Pancreas (tissue), 10 donors: ENCODE measurements around the gene NDUFAF8. TPM values are rescaled to one million over a fixed set of nuclear protein-coding genes. Genes with fewer than 3 reads are reported as not detected.

ENCODE experiments used
- ATAC-seq, 4 donors: fragments of 200-7000 bp; cut with Tn5 transposase; one replicate each; pipeline versions ENCODE4 v1.8.0 to v1.9.1; 2020; ENCODE audit warnings: mild to moderate bottlenecking in 4 of 4, moderate library complexity in 4 of 4
- DNase-seq, 6 donors: peaks; one replicate each; pipeline ENCODE4 v3.0.0-alpha.2; 2020
- FAIRE-seq: peaks from 2 replicates; lab custom pipeline; 2012; peaks lifted over from hg19 to GRCh38; lab: Jason Lieb, UNC
- H3K27ac ChIP-seq, 4 donors: fragments of 200-600 bp; sonication (generic); 1 replicate in 3 of 4; 2 replicates in 1 of 4; pipeline versions ENCODE4 v1.5.0 to v1.8.0; 2020
- H3K27me3 ChIP-seq, 4 donors: fragments of 200-600 bp; one replicate each; pipeline ENCODE4 v1.8.0; 2021
- H3K36me3 ChIP-seq, 3 donors: fragments of 200-600 bp; sonication (generic) in 1 of 3; one replicate each; pipeline versions ENCODE4 v1.5.0 to v1.8.0; 2020 to 2021
- H3K4me1 ChIP-seq, 3 donors: fragments of 200-600 bp; one replicate each; pipeline ENCODE4 v1.8.0; 2021
- H3K4me3 ChIP-seq, 4 donors: fragments of 200-600 bp; sonication (generic) in 2 of 4; one replicate each; pipeline versions ENCODE4 v1.5.0 to v1.8.0; 2020 to 2021
- H3K9me3 ChIP-seq, 4 donors: fragments of 200-600 bp; one replicate each; pipeline ENCODE4 v1.8.0; 2021
- CTCF ChIP-seq, 4 donors: fragments of 200-600 bp; sonication (generic) in 3 of 4; IDR thresholded peaks; one replicate each; pipeline versions ENCODE4 v1.5.0 to v1.8.0; 2021; ENCODE audit warnings: antibody characterized with exemption in 4 of 4
- whole genome bisulfite sequencing, 2 donors: extraction: QIAGEN DNeasy Blood & Tissue Kit; methylation state at CpG; one replicate each; pipeline ENCODE4 v1.1.7; 2013; 5-methylcytosine and 5-hydroxymethylcytosine counted together
- intact Hi-C, 3 donors: fragments of 100-400 bp; cut with DNase I; formaldehyde crosslinking; loops; one replicate each; pipeline versions ENCODE4 v1.11.1 to v1.14.2; 2022
- polyA plus RNA-seq, 2 donors: library from polyadenylated mRNA; stranded (reverse); fragments of 200-250 nt; gene quantifications; one replicate each; pipeline ENCODE4 v1.2.3, GENCODE V29; 2013
- total RNA-seq, 6 donors: library from RNA; stranded (reverse); fragmentation: NEBNext Ultra II Directional in 4 of 6; extraction: Animal tissue kit (Norgen Biotek cat#: 25700) in 4 of 6; gene quantifications; one replicate each; pipeline versions ENCODE4 v1.2.1 to v1.2.4, GENCODE V29; 2021 to 2023
- donor health status: healthy with polysubstance abuse.
- donor health status: DM: no; HTN: no; CAD: no; lungs with moderate emphysema.
- donor health status: DM: no; HTN: no; CAD: no.
- donor health status: control.
- donor health status: control.
- donor health status: Bipolar disorder and iron deficiency.
- donor health status: DM: yes; HTN: yes; CAD: no.
- donor health status: DM: no; HTN: no; CAD: no.
- donor health status: DM: no; HTN: no; CAD: no.
- donor health status: DM: yes; HTN: yes; CAD: no.

Gene NDUFAF8
- total RNA-seq, result 10 to 100 TPM; 17.5 to 26.3 (median 20.0) TPM
- 10 to 100 TPM; 29.2 to 34.1 TPM for polyA plus RNA-seq

- Histone ChIP-seq H3K4me1 (peaks cover 0 to 10% (median 7%) of the 10 kb centered on the region in 3 donors), H3K9me3 (no peaks in the 10 kb centered on the region), H3K36me3 (no peaks in the 10 kb centered on the region), H3K27ac (peak within 1 kb of the TSS; percentile 57 to 75 (median 63)), H3K4me3 (peak within 1 kb of the TSS; percentile 84 to 98 (median 94)), H3K27me3 (no peaks in the 10 kb centered on the region)
- WGBS, 2 donors, result 0% methylated on average over 100 of the region's 100 CpGs
- FAIRE-seq (peak; percentile 98), DNase-seq (peak; percentile 92 to 99 (median 98)), ATAC-seq (peak; percentile 91 to 97 (median 92))
- no peak for TF ChIP-seq CTCF (IDR thresholded peaks at IDR 0.05)
- intact Hi-C loops, result no loop called here
Observed at GRCh38 chr17:81238815-81239713, at the start of gene NDUFAF8, which contains the start of gene TEPSIN. Gene NDUFAF8, plus strand, starts transcription at chr17:81239318. Its CDS starts 46 bp downstream, at chr17:81239364. Gene TEPSIN, minus strand, starts transcription at chr17:81239055. Its CDS starts 22 bp downstream, at chr17:81239033.

- no peak overlapping the region for H3K27ac ChIP-seq
- no peaks in the 10 kb centered on the region for H3K9me3 ChIP-seq
- H3K4me3 ChIP-seq, result no peak overlapping the region
- no peak for TF ChIP-seq CTCF (IDR thresholded peaks at IDR 0.05)
- no peaks in the 10 kb centered on the region for H3K27me3 ChIP-seq
- H3K36me3 ChIP-seq, result no peaks in the 10 kb centered on the region
- peak in 2 of 6 donors; percentile 33 to 77 for DNase-seq
- no peak for FAIRE-seq
- no peaks in the 10 kb centered on the region for H3K4me1 ChIP-seq
- peak in 3 of 4 donors; percentile 54 to 88 (median 71) for ATAC-seq
- 80 to 84% methylated on average over 24 to 27 of the region's 27 CpGs for WGBS, 2 donors
- intact Hi-C loops, result loop anchor here in 1 of 3 donors (5.0 kb wide), 1 partner anchor 48 kb away; no protein-coding TSS in a partner anchor
Observed at GRCh38 chr17:81189670-81190530, 49.2 kb upstream of the NDUFAF8 start.

GRCh38 chr17:81190591-81190990 lies 48.5 kb upstream of the NDUFAF8 start:
- ATAC-seq (no peak), FAIRE-seq (no peak), DNase-seq (peak in 1 of 6 donors; percentile 20)
- 94 to 95% methylated on average over 28 of the region's 28 CpGs for WGBS, 2 donors
- no peak for TF ChIP-seq CTCF (IDR thresholded peaks at IDR 0.05)
- H3K4me1 ChIP-seq, result no peaks in the 10 kb centered on the region
- no peak overlapping the region for H3K27ac ChIP-seq
- no peaks in the 10 kb centered on the region for H3K27me3 ChIP-seq
- H3K9me3 ChIP-seq, result no peaks in the 10 kb centered on the region
- H3K4me3 ChIP-seq, result no peak overlapping the region
- no peaks in the 10 kb centered on the region for H3K36me3 ChIP-seq
- intact Hi-C loops, result loop anchor here in 1 of 3 donors (5.0 kb wide), 1 partner anchor 48 kb away; no protein-coding TSS in a partner anchor

GRCh38 chr17:81191116-81191515 lies 48.0 kb upstream of the NDUFAF8 start:
- DNase-seq (peak in 2 of 6 donors; percentile 19 to 58), FAIRE-seq (no peak), ATAC-seq (no peak)
- Histone ChIP-seq H3K36me3 (no peaks in the 10 kb centered on the region), H3K27ac (no peak overlapping the region), H3K27me3 (no peaks in the 10 kb centered on the region), H3K4me3 (no peak overlapping the region), H3K4me1 (no peaks in the 10 kb centered on the region), H3K9me3 (no peaks in the 10 kb centered on the region)
- no peak for TF ChIP-seq CTCF (IDR thresholded peaks at IDR 0.05)
- WGBS, 2 donors, result 93 to 94% methylated on average over 20 of the region's 20 CpGs
- intact Hi-C loops, result loop anchor here in 1 of 3 donors (5.0 kb wide), 1 partner anchor 49 kb away; no protein-coding TSS in a partner anchor
